Karpas-422 (cell line): ENCODE results near the gene HBA2. TPM values are rescaled to one million over a fixed set of nuclear protein-coding genes. Genes with fewer than 3 reads are reported as not detected.
"Not testable (repeated sequence)": the region's sequence is repeated elsewhere in the genome, so short reads cannot be mapped to it uniquely, and the experiment has no call there.

ENCODE experiments used
- DNase-seq: peaks from one replicate; pipeline ENCODE4 v3.0.0-alpha.2; 2015
- H2AFZ ChIP-seq: fragments of 200-600 bp; sonication (generic); 2 replicates; pipeline ENCODE4 v1.6.1; 2014; ENCODE audit warnings: antibody characterized with exemption, low read length, mixed read lengths
- H3K27ac ChIP-seq: fragments of 200-600 bp; sonication (generic); 2 replicates; pipeline ENCODE4 v1.5.1; 2014; ENCODE audit warnings: mild to moderate bottlenecking, low read length, moderate library complexity
- H3K27me3 ChIP-seq: fragments of 200-600 bp; sonication (generic); 2 replicates; pipeline ENCODE4 v1.6.1; 2014; ENCODE audit warnings: low read length, mixed read lengths
- H3K36me3 ChIP-seq: fragments of 200-600 bp; sonication (generic); 2 replicates; pipeline ENCODE4 v1.6.1; 2014; ENCODE audit warnings: low read length, mixed read lengths; ENCODE audit not compliant: insufficient read depth
- H3K4me1 ChIP-seq: fragments of 200-600 bp; sonication (generic); 2 replicates; pipeline ENCODE4 v1.6.1; 2014; ENCODE audit warnings: mild to moderate bottlenecking, low read length, mixed read lengths
- H3K4me2 ChIP-seq: fragments of 200-600 bp; sonication (generic); 2 replicates; pipeline ENCODE4 v1.6.1; 2014; ENCODE audit warnings: low read length, low read depth, mild to moderate bottlenecking; ENCODE audit not compliant: poor library complexity, severe bottlenecking
- H3K4me3 ChIP-seq: fragments of 200-600 bp; sonication (generic); 2 replicates; pipeline ENCODE4 v1.5.1; 2014; ENCODE audit warnings: mild to moderate bottlenecking, antibody characterized with exemption, low read length, mixed read lengths
- H3K79me2 ChIP-seq: fragments of 200-600 bp; sonication (generic); 2 replicates; pipeline ENCODE4 v1.6.1; 2014; ENCODE audit warnings: mild to moderate bottlenecking, low read length, mixed read lengths
- H3K9ac ChIP-seq: fragments of 200-600 bp; sonication (generic); 2 replicates; pipeline ENCODE4 v1.6.0; 2014; ENCODE audit warnings: low read length
- H3K9me2 ChIP-seq: fragments of 200-600 bp; sonication (generic), shearing (Covaris generic); replicated peaks from 2 replicates; pipeline ENCODE4 v1.6.0; 2014; ENCODE audit warnings: mild to moderate bottlenecking, low read length, moderate library complexity; ENCODE audit not compliant: insufficient read depth
- H3K9me3 ChIP-seq: fragments of 300-700, 200-600 bp; sonication (generic); 2 replicates; pipeline ENCODE4 v1.6.1; 2014; ENCODE audit warnings: low read length, mixed read lengths
- H4K20me1 ChIP-seq: fragments of 200-600 bp; sonication (generic); 2 replicates; pipeline ENCODE4 v1.6.1; 2014; ENCODE audit warnings: mild to moderate bottlenecking, antibody characterized with exemption, low read length, low read depth; ENCODE audit not compliant: insufficient read depth
- total RNA-seq: library from RNA; depleted of rRNA; stranded (reverse); fragments of >200 nt; shearing (Covaris generic); gene quantifications from 2 replicates; pipeline ENCODE4 v1.2.3, GENCODE V29; 2014; ENCODE audit warnings: low replicate concordance

The HBA2 gene
- total RNA-seq, 1 experiment from 2014 or later: not detected

DNA sequence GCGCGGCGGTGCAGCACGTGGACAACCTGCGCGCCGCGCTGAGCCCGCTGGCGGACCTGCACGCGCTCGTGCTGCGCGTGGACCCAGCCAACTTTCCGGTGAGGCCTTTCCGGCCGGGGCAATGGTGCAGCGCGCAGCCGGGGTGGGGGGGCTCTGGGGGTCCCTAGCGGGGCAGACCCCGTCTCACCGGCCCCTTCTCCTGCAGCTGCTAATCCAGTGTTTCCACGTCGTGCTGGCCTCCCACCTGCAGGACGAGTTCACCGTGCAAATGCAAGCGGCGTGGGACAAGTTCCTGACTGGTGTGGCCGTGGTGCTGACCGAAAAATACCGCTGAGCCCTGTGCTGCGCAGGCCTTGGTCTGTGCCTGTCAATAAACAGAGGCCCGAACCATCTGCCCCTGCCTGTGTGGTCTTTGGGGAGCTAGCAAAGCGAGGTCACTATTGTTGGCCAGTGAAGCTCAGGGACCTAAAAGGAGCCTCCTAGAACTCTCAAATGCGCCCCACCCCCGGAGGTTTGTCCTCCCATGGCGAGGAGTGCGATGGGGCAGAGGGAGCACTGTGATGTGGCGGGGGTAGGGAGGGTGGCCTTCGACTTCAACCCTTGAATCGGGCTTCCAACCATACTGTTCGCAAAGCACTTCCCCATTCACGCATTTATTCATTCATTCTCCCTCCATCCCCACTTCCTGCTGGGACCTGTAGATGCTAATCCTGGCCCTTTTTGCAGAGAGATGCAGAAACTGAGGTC lies 6.1 kb upstream of the HBA2 start:
- H3K9me2 ChIP-seq: no peaks in the 10 kb centered on the region
- no peaks in the 10 kb centered on the region for H3K79me2 ChIP-seq
- no peaks in the 10 kb centered on the region for H3K27me3 ChIP-seq
- no peak overlapping the region for H3K9ac ChIP-seq
- no peak overlapping the region for H3K4me3 ChIP-seq
- H2AFZ ChIP-seq: no peak overlapping the region
- H3K27ac ChIP-seq: no peak overlapping the region
- H3K9me3 ChIP-seq: no peaks in the 10 kb centered on the region
- H3K4me2 ChIP-seq: no peak overlapping the region
- no peaks in the 10 kb centered on the region for H4K20me1 ChIP-seq
- H3K4me1 ChIP-seq: no peaks in the 10 kb centered on the region
- H3K36me3 ChIP-seq: no peaks in the 10 kb centered on the region
- DNase-seq: no peak

DNA sequence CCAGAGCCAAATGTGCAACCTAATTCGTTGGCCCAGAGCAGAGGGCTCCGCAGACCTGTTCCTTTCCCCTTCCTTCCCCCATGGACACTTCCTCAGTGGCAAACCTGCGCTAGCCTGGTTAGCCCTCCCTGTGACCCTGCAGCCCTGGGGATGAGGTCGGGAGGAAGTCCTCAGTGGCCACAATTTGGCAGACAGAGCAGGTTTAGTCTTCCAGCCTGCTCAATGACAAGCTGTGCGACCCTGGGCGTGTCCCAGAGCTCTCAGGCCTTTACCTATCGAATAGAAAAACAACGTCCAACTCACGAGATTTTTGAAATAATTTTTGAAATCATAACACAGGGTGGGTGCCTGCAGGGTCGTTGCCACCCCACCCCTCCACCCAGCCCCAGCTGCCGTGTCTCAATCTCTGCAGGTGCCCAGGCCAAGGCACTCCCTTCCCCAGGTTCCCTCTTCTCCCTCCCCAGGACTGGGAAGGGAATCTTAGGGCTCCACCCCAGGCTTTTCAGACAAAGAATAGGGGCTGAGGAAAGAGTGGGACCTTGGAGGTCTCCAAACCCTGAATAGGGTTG lies 5.5 kb upstream of the HBA2 start:
- Histone ChIP-seq H3K9me3 (no peaks in the 10 kb centered on the region), H3K79me2 (no peaks in the 10 kb centered on the region), H3K4me3 (no peak overlapping the region), H3K9ac (no peak overlapping the region), H3K36me3 (no peaks in the 10 kb centered on the region), H3K4me1 (no peaks in the 10 kb centered on the region), H3K27me3 (no peaks in the 10 kb centered on the region), H3K4me2 (no peak overlapping the region), H3K27ac (no peak overlapping the region), H2AFZ (no peak overlapping the region), H3K9me2 (no peaks in the 10 kb centered on the region), H4K20me1 (no peaks in the 10 kb centered on the region)
- DNase-seq: no peak

DNA sequence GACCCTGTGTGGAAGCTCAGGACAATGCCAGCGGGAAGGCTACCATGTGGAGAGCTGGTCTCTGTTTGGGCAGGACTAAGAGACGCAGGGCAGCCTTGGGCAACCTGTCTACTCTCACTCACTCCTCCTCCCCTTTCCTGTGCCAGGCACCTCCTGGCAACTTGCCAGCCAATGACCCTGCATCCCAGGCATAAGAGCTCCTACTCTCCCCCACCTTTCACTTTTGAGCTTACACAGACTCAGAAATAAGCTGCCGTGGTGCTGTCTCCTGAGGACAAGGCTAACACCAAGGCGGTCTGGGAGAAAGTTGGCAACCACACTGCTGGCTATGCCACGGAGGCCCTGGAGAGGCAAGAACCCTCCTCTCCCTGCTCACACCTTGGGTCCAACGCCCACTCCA lies 4.3 kb upstream of the HBA2 start:
- Histone ChIP-seq H3K4me3 (no peak overlapping the region), H3K9me3 (no peaks in the 10 kb centered on the region), H3K4me1 (no peaks in the 10 kb centered on the region), H3K27ac (no peak overlapping the region), H3K4me2 (no peak overlapping the region), H3K9me2 (no peaks in the 10 kb centered on the region), H3K27me3 (no peaks in the 10 kb centered on the region), H3K79me2 (no peaks in the 10 kb centered on the region), H2AFZ (no peak overlapping the region), H3K36me3 (no peaks in the 10 kb centered on the region), H4K20me1 (no peaks in the 10 kb centered on the region), H3K9ac (no peak overlapping the region)
- no peak for DNase-seq

DNA sequence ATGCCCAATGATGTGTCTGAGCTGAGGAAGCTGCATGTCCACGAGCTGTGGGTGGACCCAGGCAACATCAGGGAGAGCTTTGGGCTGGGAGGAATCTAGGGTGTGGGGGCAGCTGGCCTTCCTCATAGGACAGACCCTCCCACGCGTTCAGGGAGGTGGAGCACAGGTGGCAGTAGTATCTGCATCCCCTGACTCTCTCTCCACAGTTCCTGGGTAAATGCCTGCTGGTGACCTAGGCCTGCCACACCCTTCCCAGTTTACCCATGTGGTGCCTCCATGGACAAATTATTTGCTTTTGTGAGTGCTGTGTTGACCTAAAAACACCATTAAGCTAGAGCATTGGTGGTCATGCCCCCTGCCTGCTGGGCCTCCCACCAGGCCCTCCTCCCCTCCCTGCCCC lies 3.7 kb upstream of the HBA2 start:
- no peak overlapping the region for H3K4me3 ChIP-seq
- H3K4me1 ChIP-seq: no peaks in the 10 kb centered on the region
- no peaks in the 10 kb centered on the region for H3K9me2 ChIP-seq
- H2AFZ ChIP-seq: no peak overlapping the region
- H4K20me1 ChIP-seq: no peaks in the 10 kb centered on the region
- H3K36me3 ChIP-seq: no peaks in the 10 kb centered on the region
- H3K9me3 ChIP-seq: no peaks in the 10 kb centered on the region
- H3K4me2 ChIP-seq: no peak overlapping the region
- no peaks in the 10 kb centered on the region for H3K27me3 ChIP-seq
- no peak overlapping the region for H3K27ac ChIP-seq
- no peak overlapping the region for H3K9ac ChIP-seq
- no peaks in the 10 kb centered on the region for H3K79me2 ChIP-seq
- DNase-seq: no peak

DNA sequence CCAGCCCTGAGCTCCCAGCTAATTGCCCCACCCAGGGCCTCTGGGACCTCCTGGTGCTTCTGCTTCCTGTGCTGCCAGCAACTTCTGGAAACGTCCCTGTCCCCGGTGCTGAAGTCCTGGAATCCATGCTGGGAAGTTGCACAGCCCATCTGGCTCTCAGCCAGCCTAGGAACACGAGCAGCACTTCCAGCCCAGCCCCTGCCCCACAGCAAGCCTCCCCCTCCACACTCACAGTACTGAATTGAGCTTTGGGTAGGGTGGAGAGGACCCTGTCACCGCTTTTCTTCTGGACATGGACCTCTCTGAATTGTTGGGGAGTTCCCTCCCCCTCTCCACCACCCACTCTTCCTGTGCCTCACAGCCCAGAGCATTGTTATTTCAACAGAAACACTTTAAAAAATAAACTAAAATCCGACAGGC lies 2.6 kb upstream of the HBA2 start:
- not testable (repeated sequence) for H3K4me1 ChIP-seq, H3K9me2 ChIP-seq, H2AFZ ChIP-seq, H4K20me1 ChIP-seq, H3K79me2 ChIP-seq, H3K36me3 ChIP-seq, DNase-seq, H3K9me3 ChIP-seq, H3K9ac ChIP-seq, H3K27me3 ChIP-seq, H3K4me2 ChIP-seq, H3K4me3 ChIP-seq, H3K27ac ChIP-seq

DNA sequence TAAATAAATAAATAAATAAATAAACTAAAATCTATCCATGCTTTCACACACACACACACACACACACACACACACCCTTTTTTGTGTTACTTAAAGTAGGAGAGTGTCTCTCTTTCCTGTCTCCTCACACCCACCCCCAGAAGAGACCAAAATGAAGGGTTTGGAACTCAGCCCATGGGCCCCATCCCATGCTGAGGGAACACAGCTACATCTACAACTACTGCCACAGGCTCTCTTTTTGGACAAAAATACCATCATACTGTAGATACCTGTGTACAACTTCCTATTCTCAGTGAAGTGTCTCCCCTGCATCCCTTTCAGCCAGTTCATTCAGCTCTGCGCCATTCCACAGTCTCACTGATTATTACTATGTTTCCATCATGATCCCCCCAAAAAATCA lies 1.9 kb upstream of the HBA2 start:
- no peak overlapping the region for H3K4me3 ChIP-seq
- no peaks in the 10 kb centered on the region for H3K36me3 ChIP-seq
- H3K9me2 ChIP-seq: no peaks in the 10 kb centered on the region
- no peak overlapping the region for H2AFZ ChIP-seq
- H3K27me3 ChIP-seq: no peaks in the 10 kb centered on the region
- no peak for DNase-seq
- no peaks in the 10 kb centered on the region for H3K4me1 ChIP-seq
- no peaks in the 10 kb centered on the region for H4K20me1 ChIP-seq
- H3K4me2 ChIP-seq: no peak overlapping the region
- H3K79me2 ChIP-seq: no peaks in the 10 kb centered on the region
- H3K9me3 ChIP-seq: no peaks in the 10 kb centered on the region
- no peak overlapping the region for H3K9ac ChIP-seq
- H3K27ac ChIP-seq: no peak overlapping the region

DNA sequence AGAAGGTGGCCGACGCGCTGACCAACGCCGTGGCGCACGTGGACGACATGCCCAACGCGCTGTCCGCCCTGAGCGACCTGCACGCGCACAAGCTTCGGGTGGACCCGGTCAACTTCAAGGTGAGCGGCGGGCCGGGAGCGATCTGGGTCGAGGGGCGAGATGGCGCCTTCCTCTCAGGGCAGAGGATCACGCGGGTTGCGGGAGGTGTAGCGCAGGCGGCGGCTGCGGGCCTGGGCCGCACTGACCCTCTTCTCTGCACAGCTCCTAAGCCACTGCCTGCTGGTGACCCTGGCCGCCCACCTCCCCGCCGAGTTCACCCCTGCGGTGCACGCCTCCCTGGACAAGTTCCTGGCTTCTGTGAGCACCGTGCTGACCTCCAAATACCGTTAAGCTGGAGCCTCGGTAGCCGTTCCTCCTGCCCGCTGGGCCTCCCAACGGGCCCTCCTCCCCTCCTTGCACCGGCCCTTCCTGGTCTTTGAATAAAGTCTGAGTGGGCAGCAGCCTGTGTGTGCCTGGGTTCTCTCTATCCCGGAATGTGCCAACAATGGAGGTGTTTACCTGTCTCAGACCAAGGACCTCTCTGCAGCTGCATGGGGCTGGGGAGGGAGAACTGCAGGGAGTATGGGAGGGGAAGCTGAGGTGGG lies 657 bp downstream of the HBA2 start:
- not testable (repeated sequence) for H3K79me2 ChIP-seq, H3K4me1 ChIP-seq, H3K27ac ChIP-seq, H3K36me3 ChIP-seq, H3K9me3 ChIP-seq, H3K9ac ChIP-seq, H3K27me3 ChIP-seq, H4K20me1 ChIP-seq, DNase-seq, H2AFZ ChIP-seq, H3K4me2 ChIP-seq, H3K4me3 ChIP-seq, H3K9me2 ChIP-seq

DNA sequence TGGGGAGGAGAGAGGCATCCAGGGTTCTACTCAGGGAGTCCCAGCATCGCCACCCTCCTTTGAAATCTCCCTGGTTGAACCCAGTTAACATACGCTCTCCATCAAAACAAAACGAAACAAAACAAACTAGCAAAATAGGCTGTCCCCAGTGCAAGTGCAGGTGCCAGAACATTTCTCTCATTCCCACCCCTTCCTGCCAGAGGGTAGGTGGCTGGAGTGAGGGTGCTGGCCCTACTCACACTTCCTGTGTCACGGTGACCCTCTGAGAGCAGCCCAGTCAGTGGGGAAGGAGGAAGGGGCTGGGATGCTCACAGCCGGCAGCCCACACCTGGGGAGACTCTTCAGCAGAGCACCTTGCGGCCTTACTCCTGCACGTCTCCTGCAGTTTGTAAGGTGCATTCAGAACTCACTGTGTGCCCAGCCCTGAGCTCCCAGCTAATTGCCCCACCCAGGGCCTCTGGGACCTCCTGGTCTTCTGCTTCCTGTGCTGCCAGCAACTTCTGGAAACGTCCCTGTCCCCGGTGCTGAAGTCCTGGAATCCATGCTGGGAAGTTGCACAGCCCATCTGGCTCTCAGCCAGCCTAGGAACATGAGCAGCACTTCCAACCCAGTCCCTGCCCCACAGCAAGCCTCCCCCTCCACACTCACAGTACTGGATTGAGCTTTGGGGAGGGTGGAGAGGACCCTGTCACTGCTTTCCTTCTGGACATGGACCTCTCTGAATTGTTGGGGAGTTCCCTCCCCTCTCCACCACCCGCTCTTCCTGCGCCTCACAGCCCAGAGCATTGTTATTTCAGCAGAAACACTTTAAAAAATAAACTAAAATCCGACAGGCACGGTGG lies 1.5 kb downstream of the HBA2 start:
- not testable (repeated sequence) for H3K27me3 ChIP-seq, H3K4me3 ChIP-seq, H3K9me2 ChIP-seq, DNase-seq, H3K79me2 ChIP-seq, H4K20me1 ChIP-seq, H3K9ac ChIP-seq, H3K27ac ChIP-seq, H3K4me1 ChIP-seq, H3K4me2 ChIP-seq, H2AFZ ChIP-seq, H3K9me3 ChIP-seq, H3K36me3 ChIP-seq
